GOT3 (cell line): ENCODE measurements around the gene AGAP1.
"Not testable (repeated sequence)": the region's sequence is repeated elsewhere in the genome, so short reads cannot be mapped to it uniquely, and the experiment has no call there.

Experiments
- DNase-seq: peaks from one replicate; lab custom pipeline; 2025; ENCODE audit warnings: mixed read lengths; lab: John Stamatoyannopoulos, UW

The AGAP1 gene

DNA sequence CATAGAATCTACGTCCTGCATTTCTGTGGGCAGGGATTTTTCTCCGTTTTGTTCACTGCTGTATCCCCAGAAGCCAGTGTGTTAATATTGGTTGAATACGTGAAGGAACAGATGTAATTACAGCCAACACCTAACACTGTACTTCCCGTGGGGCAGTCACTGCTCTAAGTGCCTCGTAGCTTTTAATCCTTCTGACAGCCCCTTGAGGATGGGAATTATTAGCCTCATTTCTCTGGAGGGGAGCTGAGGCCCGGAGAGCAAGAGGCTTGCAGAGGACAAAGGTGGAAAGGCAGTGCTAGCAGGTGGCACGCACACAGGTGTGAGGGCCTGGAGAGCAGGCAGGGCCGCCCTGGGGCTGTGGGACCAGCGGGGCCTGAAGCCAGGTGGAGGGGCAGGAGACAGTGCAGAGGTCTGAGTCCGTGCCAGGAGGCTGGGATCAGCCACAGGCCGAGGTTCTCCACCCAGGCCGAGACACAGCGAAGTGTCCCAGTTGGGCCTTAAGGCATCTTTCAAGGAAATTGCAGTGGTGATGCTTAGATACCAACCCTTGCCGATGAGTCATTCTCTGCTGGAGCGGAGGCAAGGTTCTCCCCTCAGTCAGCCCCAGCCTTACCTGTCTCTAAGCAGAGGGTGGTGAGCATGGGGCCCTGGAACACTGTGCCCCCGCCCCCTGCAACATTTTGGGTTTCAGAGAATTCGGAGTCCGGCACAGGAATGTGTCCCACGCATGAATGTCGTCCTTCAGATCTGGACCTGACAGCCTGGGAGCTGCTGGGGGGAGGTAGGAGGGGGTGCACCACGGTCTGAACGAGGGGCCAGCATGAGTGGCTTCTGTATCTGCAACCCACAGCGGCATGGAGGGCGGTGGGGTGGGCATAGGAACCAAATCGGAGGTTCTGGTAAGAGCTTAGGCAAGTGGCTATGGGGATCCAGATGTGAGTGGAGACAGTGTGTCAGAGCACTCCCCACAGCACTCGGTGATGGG lies 551.7 kb downstream of the AGAP1 start:
- DNase-seq, result no peak

DNA sequence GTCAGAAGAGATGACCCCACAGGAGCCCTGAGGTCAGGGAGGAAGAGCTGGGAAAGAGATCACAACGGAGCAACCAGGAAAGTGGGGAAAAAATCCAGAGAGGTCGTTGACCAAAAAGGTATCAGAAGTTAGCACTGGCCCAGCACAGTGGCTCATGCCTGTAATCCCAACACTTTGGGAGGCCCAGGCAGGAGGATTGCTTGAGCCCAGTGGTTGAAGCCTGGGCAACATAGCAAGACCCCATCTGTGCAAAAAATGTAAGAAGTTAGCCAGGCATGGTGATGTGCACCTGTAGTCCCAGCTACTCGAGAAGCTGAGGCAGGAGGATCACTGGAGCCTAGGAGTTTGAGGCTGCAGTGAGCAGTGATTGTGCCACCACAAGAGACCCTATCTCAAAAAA lies 552.9 kb downstream of the AGAP1 start:
- DNase-seq, result no peak

DNA sequence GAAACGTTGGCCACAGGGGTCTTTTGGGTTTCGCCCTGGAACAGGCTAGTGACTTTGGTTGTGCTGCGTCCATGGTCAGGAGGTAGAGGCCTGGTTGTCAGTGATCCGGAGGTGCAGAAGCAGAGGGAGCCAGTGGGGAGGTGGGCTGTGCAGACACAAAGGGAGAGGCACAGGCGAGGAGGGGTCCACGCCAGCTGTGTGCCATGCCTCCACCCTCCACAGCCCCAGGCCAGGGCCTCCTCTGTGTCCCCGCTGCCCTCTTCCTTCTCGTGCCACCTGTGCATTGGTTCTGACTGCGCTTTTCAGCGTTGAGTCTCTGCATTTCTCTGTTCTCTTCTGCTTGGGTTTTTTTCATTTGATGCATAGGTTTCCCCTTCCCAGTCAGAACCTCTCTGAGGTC lies 553.3 kb downstream of the AGAP1 start:
- no peak for DNase-seq

DNA sequence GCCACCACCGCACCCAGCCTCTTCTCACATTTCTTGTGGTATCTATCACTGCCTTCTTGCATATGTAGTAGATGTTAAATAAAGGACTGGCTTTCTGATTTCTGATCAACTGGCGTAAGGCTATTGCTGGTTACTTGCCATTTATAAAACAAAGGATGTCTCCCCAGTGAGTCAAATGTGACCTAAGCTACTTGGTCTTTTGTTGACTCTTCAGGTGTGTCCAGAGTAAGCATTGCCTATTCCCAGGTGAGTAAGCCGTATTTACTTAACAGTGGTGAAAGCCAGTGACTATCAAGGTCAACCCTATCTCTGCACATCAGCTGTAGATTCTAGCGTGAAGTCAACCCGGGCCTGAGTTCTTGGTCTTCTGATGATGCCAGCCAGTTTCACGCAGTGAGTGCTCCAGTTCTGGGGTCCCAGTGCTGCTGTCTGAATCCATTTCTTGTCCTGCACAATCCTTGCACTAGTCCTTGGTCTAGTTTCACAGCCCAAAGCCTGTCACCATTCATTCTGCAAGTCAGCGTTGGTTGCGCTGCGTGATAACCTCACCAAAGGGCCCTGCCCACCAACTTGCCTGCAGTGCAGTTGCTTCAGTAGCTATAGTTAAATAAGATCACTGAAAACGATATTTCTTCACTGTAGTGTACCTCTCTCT lies 554.2 kb downstream of the AGAP1 start:
- DNase-seq, result no peak

DNA sequence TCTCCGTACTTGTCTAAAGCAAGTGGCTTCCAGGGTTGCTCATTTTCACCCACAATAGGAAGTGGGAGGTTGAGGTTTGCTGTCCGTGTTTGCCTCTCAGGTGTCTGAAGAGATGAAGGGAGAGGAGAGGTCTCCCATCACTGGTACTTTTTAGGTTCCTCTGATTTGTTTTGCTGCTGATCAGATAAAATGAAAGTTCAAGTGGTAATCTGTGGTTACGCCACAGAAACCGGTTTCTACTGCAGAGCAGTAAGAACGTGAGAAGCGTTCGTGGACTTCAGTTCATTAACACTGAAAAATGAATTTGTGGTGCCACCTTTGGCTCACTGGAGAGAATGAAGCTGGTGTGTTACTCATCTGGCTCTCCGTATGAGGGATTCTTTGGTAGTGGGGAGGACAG lies 556.1 kb downstream of the AGAP1 start:
- no peak for DNase-seq

DNA sequence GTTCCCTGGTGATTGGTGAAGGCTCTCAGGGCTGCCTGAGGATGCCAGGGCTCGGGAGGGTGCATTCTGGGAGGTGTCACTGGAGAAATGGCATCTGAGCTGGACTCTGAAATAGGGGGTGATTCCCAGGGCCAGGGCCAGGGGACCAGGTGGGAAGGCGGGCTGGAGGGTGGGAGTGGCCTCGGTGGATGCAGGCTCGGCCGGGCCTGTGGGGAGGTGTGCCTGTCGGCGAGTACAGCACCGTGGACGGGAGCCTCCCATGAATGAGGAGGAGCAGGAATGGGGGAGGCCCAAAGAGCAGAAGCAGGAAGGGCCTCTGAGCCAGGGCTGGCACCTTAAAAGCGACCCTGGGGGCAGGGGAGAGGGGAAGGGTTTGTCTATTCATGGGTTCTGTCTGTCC lies 557.5 kb downstream of the AGAP1 start:
- DNase-seq, result no peak

DNA sequence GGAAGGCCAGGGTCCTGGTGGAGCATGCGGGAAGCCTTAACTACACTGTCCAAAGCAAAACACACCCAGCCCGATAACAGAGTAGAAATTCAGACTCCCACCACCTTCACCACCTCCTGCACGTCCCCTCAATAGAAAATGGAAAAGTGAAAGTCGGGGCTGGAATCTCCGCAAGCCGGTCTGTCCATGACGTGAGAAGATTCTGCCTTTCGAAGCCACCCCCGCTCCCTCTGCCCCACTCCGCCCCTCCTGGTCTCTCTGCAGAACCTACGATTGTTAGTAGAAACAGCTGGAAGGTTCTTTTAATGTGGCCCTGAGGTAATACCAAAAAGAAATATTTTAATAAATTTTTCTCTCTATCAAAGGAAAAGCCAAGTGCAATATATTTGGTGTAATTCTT lies 558.0 kb downstream of the AGAP1 start:
- no peak for DNase-seq

DNA sequence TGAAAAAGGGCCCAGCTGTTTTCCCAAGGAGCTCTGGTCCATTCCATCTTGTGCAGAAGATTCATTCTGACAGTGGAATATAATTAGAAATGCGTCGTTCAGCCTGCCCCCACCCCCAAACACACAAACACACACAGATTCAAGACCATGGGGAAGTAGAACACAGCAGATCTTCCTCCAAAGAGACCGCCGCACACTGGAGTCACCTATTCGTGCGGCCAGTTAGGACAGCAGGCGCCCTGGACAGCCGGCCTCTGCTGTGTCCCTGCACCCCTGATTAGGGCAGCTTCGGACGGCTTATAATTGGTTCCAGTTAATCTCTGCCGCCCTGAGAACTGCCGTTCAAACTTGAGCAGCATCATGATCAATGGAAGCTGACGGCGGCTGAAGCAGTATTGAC lies 558.4 kb downstream of the AGAP1 start:
- DNase-seq, result no peak

DNA sequence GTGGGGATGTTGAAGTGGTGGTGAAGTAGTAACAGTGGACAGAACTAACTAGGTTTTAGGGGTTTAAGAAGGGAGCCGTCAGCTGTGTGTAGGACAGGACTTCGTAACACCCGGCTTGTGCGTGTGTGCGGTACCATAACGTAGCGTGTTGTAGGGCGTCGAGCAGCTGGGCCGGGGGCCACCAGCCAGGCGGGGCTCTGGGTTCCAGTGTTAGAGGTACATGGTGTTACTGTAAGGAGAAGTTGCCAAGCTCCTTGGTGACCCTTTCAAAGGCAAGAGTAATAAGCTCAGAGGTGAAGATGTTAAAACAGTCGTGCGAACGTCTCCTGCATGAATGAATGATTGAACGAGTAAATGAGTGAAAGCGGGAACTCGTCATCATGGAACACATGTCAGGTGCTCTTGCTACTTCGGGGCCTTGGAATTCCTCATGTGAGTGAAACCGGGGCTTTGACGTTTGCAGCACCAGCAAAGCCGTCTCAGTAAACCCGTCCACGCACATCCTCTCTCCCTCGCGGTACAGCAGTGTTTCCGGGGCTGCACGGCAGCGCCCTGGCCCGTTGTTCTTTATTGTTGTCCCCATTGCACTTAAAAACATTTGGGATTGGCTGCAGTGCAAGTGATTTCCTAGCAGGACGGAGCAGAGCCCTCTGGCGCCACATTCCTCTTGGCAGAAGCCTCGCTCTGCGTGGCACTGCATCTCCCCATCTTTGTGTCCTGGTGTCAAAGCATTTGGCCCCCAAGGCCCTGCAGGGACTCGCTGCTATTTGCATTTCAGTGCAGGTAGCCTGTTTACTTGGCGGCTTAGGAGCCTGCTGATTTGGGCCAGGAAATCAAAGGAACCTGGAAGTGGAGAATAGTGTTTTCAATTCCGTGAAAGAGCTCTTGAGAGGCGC lies 559.3 kb downstream of the AGAP1 start:
- DNase-seq, result no peak

DNA sequence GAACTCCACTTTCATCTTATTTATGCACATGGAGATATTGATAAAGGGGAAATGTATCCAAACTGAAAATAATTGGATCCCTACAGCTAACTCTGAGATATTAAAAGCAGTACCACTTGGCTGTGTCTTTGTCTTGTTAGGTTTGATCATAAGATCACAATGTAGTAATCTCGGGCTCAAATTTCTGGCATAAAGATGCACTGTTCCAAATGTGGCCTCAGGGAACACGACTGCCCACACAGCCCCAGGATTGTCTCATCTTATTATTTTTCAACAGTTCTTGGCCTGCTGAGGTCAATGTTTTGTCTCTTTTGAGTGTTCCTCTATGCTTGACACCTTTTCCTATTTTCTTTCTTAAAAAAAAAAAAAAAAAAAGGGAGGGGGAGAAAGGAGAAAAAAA lies 560.3 kb downstream of the AGAP1 start:
- no peak for DNase-seq

DNA sequence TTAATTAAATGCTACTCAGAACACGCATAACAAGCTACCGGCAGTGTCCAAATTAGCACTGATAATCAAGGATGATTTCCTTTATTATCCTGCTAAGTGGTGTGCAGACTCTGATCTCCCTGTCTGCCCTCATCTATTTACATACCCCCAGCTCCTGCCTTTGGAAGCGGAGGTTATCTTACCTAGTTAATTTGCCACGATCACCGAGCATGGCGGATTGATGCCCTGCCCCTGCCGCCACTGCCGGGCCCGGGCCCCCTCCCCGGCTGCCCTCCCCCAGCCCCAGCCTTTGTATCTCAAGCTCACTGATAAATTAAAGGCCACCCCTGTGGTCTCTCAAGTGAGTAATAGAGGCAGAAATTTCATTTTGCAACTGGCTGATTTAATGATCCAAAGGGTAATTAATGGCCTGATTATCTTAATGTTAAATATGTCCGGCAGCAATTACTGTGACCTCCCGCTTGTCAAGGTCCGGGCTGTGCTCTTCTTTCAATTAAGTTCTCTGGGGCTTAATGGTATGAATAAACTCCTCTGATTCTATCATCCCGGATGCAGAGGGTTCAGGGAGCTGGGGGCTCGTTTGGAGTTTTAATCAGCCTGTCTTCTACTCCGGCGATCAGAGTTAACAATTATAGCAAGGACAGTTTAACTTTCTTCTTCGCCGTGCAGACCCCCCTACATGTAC lies 560.9 kb downstream of the AGAP1 start:
- no peak for DNase-seq

DNA sequence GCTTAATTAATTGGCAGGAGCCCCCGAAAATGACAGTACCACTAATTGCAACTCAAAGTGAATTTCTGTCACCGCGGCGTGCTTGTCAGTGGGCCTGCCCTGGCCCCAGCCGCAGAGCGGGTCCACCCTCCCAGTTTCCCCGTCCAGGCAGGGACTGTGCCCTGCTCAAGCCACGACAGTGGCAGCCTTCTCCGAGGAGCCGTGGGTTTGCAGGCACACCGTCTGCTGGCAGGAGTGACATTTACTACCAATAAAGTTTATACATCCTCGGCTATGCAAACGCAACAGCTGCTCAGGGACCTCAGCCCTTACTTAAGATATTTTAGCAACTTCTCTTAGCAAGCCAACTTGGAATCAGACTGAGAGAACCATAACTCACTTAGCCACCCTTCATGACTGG lies 561.6 kb downstream of the AGAP1 start:
- no peak for DNase-seq

DNA sequence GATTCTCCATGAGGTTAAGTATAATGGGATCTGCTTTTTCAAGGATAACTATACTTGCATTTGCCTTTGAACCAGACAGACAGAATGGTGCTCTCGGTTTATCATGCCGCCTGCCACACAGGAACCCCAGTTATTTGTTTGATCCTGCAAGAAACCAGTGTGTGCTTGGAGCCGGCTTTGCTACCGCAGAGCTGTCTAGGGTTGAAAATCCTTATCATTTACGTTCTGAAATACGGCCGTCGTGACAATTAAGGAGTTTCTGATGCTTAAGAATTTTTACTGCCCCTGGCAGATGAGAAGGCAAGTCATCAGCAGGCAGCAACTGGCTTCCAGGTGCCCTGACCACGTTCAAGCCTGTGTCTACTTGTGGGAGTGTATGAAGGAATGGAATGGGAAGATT lies 562.3 kb downstream of the AGAP1 start:
- no peak for DNase-seq

DNA sequence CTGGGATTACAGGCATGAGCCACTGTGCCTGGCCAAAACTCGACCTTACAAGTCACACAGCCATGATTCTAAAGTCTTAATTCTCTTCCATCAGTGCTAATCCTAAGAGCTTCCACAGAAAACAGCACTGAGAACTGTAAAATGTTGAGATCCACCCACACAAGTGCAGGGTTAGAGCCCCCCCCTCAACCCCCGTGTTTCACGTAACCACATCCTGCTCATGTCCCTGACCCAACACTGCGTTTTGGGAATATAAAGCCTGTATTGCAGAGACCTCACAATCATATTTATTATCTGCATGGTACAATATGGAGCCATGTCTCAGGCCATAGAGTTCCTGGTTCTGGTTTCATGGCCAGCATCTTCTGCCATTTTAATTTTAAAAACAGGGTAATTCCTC lies 563.5 kb downstream of the AGAP1 start:
- DNase-seq, result no peak

DNA sequence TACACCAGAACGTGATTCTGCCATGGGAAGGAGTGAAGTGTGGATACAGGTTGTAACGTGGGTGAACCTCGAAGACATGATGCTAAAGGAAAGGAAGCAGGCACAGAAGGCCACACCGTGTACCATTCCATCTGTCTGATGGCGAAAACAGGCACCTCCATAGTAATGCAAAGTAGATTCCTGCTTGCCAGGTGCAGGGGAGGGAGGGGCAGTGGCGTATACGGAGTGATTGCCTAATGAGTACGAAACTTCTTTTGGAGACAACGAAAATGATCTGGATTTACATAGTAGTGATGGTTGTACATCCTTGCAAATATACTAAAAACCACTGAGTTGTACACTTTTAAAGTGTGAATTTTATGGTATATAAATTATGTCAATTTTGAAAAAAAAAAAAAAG lies 567.7 kb downstream of the AGAP1 start:
- DNase-seq, result no peak

DNA sequence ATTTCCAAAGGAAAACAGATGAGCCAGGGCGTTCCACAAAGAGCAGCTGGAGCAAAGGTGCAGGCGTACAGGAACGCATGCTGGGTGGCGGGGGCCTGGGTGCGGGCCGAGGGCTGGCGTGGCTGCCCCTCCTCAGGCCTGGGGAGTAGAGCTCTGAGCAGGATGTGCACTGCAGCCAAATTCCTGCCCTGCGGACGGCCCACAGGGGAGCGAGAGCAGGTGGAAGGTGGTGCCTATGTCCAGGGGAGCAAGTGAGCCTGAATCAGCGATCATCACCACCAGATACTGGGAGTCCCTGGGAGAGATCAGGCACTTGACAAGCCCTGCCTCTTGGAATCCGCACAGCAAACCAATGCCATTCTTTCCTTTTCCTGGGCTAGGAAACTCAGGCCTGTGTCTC lies 568.1 kb downstream of the AGAP1 start:
- no peak for DNase-seq

DNA sequence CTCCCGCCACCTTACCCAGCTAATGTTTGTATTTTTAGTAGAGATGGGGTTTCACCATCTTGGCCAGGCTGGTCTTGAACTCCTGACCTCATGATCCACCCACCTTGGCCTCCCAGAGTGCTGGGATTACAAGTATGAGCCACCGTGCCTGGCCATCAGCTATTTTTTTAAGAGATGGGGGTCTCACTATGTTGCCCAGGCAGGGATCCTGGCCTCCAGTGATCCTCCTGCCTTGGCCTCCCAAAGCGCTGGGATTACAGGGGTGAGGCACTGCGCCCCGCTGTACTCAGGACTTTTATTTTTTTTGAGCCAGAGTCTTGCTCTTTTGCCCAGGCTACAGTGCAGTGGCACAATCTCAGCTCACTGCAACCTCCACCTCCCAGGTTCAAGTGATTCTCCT lies 569.0 kb downstream of the AGAP1 start:
- DNase-seq, result not testable (repeated sequence)

DNA sequence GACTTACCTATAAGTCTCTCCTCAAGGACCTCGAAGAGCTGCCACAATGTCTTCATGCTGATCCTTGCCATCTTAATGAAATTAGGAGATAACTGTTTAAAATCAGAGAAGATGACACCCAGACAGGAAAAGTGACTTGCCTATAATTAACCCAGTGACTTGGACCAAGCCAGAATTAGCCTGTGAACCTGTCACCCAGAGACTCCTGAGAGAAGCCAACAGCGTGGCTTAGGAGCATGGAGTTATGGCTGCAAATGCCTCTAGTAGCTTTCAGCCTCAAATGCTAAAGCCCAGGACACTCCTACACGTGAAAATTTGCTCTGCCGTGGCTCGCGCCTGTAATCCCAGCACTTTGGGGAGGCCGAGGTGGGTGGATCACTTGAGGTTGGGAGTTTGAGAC lies 570.2 kb downstream of the AGAP1 start:
- no peak for DNase-seq

DNA sequence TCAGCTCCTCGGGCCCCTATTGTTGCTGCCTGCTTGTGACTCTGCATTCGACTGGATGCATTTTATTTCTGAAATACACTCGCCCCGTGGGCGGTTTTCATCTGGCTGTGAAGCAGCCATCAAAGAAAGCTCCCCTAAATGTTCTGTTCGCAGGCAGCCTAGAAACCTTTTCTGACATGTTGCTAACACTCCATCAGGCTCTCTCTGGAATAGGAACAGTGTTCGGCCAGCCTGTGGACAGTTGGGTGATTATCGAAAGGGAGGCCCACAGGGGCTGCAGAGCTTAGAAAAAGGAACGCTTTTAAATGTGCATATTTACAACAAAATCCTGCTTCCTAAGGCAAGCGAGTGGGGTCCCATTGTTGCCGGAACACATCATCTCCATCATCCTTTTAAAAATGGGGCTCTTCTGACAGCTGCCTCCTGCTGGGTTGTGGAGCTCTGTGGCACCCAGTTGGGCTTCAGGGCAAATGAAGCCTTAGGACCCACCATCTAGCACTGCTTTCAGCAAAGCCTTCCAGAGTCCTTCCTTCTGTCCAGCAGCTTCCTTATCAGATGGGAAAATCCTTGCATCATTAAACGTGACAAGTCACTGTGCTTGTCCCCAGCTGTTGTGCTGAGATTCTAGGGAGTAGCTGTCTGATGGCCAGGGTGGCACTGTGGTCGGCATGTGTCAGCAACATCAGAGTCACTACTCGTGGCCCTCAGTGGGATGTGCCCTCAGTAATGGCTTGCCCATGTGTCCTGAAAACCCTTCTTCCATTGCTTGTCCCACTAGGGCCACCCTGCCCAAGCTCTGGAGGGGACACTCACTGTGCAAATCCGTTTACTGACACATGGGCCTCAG lies 571.7 kb downstream of the AGAP1 start:
- no peak for DNase-seq

DNA sequence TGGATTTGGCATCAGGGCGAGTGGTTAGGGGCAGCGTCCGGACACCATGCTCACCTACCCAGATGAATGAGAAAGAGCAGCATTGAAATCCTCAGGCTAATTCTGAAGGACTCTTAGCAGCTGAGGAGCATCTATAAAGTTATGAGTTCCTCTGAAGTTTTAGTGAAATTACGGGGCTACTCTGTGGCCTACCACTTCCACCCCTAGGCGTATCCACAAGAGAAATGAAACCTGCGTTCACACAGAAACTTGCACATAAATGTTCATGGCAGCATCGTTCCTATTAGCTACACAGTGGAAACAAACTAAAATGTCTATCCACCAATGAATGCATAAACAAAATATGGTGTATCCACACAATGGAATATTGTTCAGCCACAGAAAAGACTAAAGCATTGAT lies 576.4 kb downstream of the AGAP1 start:
- DNase-seq, result no peak

DNA sequence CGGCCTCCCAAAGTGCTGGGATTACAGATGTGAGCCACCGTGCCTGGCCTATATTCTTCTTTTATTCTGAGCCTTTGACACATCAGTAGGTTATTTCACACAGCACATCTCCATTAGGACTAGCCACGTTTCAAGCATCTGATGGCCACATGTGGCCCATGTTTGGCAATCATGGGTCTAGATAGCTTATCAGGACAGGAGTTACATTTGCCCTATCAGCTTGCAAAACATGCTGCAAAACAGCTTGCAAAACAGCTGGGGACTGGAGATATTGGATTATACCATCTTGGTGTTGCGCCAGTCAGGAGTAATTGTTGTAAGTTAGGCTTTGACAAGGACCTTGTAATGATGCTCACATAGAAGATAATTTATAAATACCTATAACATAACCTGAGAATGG lies 579.4 kb downstream of the AGAP1 start:
- no peak for DNase-seq
